HG03457 (cell line): Measurements from ENCODE around the gene ADSS1.

ENCODE experiments used
- ATAC-seq: cut with Tn5 transposase; IDR thresholded peaks from one replicate; pipeline ENCODE4 v1.9.1; 2021; ENCODE audit warnings: moderate number of reproducible peaks; ENCODE audit not compliant: unreplicated experiment

The ADSS1 gene

DNA sequence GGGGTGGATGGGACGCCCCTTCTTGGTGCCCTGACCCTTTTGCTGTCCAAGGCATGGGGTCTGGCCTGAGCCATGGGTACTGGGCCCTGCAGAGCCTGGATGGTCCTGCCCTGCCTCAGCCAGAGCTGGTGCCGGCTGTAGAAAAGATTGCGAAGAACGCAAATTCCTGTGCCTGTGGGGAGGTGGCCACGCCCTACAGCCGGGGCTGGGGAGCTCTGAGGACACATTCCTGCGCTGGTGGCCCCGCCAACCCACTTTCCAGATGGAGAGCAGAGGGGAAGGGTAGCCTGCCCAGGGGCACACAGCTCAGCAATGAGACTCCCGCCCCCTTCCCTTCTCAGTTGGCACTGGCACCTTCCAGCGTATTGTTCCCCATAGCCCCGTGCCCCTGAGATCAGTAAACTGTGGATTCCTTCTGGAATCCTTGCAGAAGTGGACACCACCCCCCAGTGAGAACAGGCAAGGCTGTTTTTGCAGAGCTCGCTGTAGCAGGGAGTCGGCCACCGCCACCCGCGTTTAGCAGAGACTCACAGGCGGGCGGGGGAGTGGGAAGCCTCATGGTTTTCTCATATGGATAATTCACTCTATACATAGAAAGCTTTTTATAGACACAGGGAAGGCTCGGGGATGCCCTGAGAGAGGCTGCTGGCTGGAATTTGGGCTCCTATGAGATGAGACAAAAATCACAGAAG, 26.0 kb upstream of the ADSS1 start:
- ATAC-seq, result no peak

DNA sequence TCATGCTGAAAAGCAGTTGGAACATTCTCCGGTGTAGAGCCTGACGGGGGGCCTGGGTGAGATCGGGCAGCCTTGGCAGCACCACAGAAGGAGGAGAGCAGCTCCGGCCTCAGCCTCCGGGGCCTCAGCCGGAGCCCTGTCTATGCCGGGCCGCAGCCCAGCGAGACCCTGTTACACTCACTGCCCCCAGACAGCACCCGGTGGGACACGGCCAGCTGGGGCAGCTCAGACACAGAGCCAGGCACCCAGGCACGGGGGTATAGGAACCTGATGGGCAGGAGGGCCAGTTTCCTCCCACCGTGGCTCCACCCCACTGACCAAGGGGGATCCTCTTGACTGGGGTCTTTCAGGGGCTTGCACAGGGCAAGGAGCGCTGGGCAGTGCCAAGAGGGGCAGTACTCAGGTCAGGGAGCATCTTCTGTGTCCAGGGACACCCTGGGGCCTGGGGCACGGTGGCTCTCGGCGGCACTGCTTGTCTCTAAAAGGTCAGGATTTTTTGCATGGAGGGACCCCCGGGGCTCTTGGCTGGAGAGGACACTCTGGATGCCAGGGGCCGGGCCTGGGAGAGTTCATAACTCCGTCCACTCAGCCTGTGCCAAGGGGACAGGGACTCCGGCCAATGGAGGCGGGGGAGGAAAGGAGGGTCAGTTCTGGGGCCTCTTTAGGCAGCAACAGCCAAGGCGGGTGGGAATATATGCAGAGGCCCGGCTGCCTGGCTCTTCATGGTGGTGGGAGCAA, 25.2 kb upstream of the ADSS1 start:
- no peak for ATAC-seq

DNA sequence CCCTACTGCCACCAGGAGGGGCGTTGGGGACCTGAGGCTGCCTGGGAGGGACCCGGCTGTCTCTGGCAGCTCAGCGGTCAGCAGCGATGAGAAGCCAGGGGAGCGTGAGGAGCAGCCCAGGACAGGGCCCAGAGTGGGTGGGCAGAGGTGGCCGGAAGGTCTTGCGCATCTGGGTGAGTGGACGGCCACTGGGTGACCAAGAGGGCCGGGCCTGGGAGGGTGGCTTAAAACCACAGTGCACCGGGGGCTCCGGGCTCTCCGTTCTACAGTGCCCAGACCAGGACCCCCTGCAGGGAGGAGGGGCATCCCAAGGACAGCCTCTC, 24.6 kb upstream of the ADSS1 start:
- ATAC-seq, result no peak

DNA sequence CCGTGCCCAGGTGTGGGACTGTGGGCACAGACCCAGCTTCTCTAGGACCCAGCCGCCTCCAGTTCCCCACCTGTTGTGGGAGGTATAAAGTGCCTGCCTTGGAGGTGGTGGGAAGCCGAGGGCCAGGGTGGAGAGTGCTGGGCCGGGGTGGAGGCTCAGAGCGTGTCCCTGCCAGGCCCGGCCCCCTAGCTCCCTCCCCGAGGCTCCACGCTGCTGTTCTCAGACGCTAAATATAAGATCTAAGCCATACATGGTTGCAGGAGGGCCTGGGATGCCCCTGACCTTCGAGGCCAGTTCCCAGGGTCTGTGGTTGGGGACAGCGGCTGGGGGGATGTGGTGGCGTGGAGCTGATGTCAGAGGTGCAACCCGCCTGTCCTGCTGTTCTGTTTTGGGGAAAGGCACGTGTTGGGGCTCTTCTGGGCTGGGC, 23.8 kb upstream of the ADSS1 start:
- no peak for ATAC-seq

DNA sequence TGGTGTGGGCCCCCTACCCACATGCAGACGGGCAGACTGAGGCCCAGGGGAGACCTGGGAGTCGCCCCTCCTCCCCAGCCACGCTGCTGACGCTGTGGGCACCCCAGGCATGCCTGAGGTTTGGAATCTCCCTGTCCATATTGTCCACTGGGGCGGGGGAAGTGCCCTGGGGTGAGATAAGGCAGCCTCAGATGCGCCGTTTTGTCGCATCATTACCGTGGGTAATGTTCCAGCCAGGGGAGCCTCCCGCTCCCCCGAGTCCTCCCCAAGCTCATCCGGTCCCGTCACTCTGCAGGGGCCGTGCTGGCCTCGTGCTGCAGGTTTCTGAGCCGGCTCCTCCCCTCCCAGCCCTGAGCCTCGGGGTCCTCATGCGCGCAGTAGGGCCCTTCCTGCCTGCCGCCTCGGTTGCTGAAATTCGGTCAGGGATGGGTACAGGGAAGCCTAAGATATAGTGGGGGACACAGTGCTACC, 23.2 kb upstream of the ADSS1 start:
- ATAC-seq, result no peak

DNA sequence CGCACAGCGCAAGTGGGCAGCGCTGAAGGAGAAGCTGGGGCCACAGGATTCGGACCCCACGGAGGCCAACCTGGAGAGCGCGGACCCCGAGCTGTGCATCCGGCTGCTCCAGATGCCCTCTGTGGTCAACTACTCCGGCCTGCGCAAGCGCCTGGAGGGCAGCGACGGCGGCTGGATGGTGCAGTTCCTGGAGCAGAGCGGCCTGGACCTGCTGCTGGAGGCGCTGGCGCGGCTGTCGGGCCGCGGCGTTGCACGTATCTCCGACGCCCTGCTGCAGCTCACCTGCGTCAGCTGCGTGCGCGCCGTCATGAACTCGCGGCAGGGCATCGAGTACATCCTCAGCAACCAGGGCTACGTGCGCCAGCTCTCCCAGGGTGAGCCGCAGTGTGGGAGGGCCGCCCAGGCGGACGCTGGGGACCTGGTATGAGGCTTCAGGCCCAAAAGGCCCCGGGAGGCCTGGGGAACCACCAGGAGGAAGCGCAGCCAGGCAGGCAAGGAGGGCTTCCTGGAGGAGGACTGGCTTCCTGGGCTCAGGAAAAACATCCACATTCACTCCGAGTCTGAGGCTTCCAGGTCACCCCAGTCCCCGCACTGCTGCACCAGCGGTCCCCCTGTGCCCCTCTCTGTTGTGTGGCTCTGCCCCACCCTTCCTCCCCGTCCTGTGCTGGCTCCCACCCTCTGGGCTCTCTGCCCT, 22.5 kb upstream of the ADSS1 start:
- no peak for ATAC-seq

DNA sequence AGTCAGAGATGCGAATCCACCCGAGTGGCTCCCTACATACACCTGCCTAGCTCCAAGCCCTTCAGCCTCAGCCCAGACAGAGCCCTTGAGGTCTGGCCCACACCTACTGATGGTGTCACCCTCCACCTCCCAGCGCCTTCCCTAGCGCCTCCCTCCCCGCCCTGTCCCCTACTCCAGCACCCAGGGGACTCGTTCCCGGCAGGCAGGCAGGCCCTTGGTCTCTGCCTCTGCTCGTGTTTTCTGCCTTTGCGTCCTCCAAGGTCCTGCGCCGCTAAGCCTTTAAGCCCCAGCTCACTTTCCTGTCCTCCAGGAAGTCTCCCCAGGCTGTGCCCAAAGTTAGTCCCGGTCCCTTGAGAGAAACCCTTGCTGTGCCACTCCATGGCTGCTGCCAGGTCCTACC, 21.9 kb upstream of the ADSS1 start:
- no peak for ATAC-seq

DNA sequence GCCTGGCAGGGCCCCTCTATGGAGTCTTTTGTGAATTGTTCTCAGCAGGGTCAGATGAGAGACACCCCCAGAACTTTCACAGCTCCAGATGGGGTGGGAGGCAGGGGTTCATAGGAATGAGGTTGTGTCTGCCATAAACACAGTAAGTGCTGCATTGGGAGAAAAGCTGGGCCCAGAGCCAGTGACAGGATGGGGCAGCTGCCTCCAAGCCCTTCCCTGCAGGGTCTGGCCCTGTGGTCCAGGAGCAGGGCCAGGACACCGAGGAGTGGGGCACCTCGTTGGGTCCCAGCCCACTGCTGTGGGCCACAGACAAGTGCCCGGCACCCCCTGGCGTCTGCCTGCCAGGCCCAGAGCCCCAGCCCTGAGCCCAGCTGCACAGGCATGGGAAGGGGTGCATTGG, 21.4 kb upstream of the ADSS1 start:
- ATAC-seq, result no peak

DNA sequence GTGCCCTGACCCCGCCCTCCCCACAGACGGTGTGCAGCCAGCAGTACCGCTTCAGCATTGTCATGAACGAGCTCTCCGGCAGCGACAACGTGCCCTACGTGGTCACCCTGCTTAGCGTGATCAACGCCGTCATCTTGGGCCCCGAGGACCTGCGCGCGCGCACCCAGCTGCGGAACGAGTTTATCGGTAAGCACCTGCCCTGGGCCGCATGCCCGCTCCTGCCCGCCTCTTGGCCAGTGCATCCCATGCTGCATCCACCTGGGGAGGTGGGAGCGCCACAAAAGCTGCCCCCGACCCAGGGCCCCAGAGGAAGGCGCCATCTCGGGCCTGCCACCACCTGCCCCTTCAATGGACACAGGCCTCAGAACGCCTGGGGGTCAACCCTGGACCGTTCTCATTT, 20.8 kb upstream of the ADSS1 start:
- ATAC-seq, result no peak

DNA sequence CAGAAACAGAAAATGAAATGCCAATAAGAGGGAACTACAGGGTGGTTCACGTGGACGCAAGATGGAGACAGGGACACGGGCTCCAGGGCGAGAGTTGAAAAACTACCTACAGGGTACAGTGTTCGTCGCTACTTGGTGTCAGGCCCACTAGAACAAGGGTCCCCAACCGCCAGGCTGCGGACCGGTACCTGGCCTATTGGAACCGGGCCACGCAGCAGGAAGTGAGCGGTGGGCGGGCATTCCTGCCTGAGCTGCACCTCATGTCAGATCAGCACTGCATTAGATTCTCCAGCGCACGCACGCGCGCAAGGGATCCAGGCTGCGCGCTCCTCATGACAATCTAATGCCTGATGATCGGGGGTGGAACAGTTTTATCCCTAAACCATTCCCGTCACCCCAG, 19.8 kb upstream of the ADSS1 start:
- ATAC-seq, result no peak

DNA sequence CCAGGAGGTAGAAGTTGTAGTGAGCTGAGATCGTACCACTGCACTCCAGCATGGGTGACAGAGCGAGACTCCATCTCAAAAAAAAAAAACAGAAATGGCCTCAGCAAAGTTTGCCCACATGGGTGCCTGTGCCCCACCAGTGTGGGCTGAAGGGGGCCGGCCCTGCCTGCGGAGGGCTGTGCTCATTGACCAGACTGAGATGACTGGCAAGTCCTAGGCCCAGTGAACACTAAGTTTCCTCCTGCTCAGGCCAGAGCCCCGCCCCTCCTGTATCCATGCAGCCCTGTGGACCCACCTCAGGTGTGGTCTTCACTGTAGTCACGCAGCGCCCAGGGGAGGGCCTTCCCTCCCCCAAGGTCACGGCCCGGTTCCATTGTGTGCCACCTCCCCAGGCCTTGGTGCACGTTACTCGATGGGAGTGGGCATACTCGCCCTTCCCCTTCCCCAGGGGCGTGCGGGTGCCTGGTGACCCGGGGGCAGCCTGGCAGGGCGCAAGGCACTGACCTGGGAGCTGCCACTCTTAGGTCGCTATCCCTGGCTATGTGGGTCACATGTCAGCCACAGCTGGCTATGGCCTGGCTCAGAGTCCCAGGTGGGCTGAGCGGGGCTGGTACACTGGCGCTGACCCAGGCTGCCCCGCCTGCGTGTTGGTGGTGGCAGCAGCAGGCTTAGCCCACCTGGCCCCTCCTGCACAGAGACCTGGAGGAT, 18.5 kb upstream of the ADSS1 start:
- no peak for ATAC-seq

DNA sequence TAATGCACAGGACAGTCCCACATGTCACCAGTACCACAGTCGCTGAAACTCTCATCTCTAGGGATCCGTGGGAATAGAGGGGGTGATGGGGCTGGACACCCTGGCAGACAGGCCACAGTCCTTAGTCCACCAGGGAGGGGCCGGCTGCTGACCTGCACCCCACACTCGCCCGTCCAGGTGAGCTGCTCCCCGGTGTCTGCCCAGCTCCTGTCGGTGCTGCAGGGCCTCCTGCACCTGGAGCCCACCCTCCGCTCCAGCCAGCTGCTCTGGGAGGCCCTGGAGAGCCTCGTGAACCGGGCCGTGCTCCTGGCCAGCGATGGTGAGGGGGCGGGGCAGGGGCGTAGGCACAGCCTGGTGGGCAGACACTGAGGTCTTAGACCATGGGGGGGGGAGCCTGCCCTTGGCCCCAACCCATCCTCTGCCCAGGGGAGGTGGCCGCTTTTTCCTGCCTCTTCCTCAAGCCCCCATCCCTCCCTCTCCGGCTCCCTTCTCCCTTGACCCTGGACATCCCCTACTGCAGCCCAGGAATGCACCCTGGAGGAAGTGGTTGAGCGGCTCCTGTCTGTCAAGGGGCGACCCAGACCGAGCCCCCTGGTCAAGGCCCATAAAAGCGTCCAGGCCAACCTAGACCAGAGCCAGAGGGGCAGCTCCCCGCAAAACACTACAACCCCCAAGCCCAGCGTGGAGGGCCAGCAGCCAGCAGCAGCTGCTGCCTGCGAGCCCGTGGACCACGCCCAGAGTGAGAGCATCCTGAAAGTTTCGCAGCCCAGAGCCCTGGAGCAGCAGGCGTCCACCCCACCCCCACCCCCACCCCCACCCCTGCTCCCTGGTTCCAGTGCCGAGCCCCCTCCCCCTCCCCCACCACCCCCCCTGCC, 17.1 kb upstream of the ADSS1 start:
- ATAC-seq, result no peak

DNA sequence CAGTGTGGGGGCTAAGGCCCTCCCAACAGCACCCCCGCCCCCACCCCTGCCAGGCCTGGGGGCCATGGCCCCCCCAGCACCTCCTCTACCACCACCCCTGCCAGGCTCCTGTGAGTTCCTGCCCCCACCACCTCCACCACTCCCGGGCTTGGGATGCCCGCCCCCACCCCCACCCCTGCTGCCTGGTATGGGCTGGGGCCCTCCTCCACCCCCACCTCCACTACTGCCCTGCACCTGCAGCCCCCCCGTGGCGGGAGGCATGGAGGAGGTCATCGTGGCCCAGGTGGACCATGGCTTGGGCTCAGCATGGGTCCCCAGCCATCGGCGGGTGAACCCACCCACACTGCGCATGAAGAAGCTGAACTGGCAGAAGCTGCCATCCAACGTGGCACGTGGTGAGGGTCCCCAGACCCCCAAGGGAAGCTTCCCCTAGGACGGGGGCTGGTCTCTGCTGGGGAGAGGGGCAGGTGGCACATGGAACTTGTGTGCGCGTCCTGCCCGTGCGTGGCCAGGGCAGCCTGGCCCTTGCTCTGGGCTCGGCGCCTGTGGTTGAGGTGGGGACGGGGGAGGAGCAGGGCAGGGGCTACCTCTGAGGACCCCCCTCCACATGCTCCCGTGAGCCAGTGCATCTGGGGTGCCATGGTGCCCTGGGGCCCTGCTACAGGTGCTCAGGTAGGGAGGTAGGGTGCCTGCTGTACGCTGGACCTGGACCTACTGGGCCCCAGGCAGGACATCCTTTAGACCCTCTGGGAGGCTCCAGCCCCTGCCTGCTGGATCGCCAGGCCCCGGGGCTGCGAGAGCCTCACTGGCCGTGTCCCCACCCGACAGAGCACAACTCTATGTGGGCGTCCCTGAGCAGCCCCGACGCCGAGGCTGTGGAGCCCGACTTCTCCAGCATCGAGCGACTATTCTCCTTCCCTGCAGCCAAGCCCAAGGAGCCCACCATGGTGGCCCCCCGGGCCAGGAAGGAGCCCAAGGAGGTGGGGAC, 16.1 kb upstream of the ADSS1 start:
- no peak for ATAC-seq

DNA sequence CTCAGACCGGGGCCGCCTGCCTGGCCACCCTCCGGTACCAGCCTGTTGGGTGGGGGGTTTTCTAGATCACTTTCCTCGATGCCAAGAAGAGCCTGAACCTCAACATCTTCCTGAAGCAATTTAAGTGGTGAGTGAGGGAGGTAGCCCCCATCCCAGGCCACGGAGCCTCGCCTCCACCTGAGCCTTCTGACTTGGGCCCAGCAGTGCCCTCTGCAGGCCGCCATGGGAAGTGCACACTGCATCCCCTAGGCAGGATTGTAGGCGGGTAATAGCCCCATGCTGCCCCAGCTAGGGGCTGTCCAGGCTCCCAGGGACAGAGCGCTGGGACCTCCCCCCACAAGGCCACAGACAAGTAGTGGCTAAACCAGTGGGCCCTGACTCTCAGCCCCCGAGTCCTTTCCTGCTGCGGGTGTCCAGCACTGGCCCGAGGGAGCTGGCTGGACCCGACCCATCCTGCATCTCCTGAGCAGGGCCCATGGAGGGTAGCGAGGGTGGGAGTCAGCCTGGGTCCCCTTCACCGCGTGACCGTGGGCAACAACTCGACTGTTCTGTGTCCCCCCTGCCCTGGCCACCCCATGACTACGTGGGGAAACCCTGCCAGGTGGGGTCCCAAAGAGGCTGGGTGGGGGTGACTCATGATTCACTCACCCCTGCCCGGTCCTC, 15.3 kb upstream of the ADSS1 start:
- no peak for ATAC-seq

DNA sequence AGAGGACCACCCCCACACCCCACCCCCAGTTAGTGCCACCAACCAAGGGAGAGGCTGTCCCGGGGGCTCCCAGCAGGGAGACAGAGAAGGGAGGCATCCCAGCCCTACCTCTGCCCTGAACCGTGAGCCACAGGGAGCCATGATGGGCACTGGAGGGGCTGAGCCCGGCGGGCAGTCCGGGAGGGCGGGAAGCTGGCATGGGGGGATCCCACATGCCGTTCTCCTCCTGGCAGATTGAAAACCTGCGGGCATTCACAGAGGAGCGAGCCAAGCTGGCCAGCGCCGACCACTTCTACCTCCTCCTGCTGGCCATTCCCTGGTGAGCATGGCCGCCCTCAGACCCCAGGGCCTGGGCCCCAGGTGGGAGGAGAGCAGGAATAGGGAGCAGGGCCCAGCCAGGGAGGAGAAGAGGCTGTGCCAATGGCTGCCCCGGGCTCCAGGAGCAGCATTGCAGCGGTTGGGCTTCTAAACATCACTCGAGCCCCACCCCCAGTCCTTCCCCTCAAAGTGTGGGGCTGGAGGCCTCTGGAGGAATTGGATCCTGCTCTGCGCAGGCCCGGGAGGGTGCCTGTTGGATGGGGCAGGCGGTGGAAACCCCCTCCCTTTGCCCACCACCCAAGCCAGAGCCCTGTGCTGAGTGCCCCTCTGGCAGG, 14.5 kb upstream of the ADSS1 start:
- ATAC-seq, result no peak

DNA sequence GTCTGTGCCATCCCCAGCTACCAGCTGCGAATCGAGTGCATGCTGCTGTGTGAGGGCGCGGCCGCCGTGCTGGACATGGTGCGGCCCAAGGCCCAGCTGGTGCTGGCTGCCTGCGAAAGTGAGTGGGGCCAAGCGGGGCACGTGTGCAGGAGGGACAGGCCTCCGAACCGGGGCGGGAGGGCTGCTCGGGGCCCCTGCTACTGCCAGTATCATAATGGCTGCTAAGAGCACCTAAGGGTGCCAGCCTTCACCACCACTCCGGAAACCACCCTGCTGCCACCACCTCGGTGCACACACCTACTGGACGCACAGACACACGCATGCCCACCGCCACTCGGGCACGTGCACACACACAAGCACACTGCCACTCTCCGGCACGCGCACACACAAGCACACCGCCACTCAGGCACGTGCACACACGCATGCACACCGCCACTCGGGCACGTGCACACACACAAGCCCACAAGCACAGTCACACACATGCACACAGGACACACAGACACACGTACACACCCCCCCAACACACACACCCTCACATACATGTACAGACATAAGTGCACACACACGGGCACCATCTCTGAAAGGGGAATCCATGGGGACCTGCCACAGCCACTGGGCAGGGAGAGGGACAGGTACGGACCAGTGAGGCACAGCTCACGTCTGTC, 13.8 kb upstream of the ADSS1 start:
- no peak for ATAC-seq

DNA sequence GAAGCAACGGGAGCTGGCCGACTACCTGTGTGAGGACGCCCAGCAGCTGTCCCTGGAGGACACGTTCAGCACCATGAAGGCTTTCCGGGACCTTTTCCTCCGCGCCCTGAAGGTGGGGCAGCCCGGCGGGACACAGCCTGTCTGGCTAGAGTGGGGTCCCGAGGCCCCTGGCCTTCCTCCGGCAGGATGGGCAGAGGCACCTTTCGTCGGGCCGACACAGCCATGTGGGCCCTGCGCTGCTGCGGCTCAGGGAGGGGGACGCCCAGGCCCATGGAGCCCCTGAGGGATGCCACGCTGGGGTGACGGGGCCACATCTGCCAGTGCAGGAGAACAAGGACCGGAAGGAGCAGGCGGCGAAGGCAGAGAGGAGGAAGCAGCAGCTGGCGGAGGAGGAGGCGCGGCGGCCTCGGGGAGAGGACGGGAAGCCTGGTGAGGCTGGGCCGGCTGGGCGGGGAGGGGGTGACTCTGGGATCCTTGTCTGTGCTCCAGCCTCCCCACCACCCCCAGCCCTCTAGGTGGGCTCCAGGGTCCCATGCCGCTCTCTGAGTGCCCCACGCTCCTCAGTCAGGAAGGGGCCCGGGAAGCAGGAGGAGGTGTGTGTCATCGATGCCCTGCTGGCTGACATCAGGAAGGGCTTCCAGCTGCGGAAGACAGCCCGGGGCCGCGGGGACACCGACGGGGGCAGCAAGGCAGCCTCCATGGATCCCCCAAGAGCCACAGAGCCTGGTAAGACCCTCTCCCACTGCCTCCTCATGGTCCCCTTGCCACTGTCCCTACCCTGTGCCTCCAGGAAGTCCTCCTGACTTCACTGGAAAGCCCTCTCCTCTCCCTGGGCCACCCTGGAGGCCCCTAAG, 10.9 kb upstream of the ADSS1 start:
- ATAC-seq, result no peak
